Liver (tissue), 3 donors: ENCODE results near the gene EHF.

Experiments
- FOXA1 ChIP-seq: IDR thresholded peaks from 2 replicates; pipeline ENCODE4 v1.6.1; 2016; ENCODE audit warnings: antibody characterized with exemption
- RAD21 ChIP-seq, 2 donors: IDR thresholded peaks; 2 replicates each; pipeline ENCODE4 v1.6.1; 2016; ENCODE audit warnings: antibody characterized with exemption in 2 of 2, mild to moderate bottlenecking in 2 of 2
- TF ChIP-seq, protein P1 (sequence below): fragments of 150-350 bp; IDR thresholded peaks from 2 replicates; pipeline ENCODE4 v1.5.1; 2017; ENCODE audit warnings: improper control_type of control experiment, low read depth, low read length; ENCODE audit not compliant: missing input control
- donor health status: healthy.
- donor health status: healthy.

DNA sequence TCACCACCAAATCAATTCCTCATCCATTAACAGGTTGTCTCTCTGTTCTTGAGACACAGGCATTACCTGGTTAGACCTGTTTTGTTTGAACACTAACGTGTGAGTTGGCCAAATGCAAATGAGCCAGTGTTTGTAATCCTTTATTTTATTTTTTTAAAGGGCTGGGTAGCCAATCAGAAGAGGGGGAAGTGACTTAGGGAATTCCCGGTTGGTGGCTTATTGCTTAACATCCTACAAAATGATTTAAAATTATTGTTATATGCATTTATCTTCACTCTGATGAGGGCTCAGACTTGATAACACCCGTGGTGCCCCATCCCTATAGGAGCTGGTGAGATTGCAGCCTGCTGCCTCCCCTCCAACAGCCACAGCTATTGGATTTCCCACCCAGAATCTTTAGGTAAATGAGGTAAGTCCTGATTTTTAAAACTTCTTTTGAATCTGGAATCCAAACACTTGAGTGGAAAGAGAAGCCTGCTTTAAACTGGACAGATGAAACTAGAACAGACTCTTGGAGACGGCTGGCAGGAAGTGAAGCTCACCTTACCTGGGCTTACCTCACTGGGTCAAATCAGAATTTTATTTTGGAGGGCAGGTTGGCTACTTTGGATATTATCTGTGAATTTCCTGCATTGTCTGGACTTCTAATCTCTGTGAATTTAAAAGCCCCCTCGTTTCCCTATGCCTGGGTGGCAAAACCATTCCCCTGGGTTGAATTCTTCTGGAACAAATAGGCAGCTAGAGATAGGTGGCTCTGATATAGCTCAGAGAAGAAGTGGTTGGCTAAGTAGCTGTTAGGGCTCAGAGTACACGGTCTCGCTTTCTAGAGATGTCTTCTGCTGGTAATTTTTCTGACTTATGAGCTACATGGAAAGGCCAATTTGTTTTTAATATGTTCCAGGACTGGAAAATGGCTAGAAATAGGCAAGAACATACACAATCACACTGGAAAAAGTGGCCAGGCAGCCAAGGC lies at the start of gene EHF:
- TF ChIP-seq RAD21 (IDR thresholded peaks at IDR 0.05) (no peak), FOXA1 (no peak)
- TF ChIP-seq, protein P1, sequence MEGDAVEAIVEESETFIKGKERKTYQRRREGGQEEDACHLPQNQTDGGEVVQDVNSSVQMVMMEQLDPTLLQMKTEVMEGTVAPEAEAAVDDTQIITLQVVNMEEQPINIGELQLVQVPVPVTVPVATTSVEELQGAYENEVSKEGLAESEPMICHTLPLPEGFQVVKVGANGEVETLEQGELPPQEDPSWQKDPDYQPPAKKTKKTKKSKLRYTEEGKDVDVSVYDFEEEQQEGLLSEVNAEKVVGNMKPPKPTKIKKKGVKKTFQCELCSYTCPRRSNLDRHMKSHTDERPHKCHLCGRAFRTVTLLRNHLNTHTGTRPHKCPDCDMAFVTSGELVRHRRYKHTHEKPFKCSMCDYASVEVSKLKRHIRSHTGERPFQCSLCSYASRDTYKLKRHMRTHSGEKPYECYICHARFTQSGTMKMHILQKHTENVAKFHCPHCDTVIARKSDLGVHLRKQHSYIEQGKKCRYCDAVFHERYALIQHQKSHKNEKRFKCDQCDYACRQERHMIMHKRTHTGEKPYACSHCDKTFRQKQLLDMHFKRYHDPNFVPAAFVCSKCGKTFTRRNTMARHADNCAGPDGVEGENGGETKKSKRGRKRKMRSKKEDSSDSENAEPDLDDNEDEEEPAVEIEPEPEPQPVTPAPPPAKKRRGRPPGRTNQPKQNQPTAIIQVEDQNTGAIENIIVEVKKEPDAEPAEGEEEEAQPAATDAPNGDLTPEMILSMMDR, result no peak
